GM12891 (cell line): ENCODE data around the gene KRT9.

Experiments used
- PAX5 ChIP-seq: IDR thresholded peaks from 2 replicates; pipeline ENCODE4 v1.6.1; 2011; ENCODE audit warnings: low read length, moderate library complexity, mild to moderate bottlenecking; ENCODE audit not compliant: insufficient read depth, severe bottlenecking
- POLR2A ChIP-seq: IDR thresholded peaks from 2 replicates; pipeline ENCODE4 v1.6.1; 2011; ENCODE audit warnings: low read depth, low read length, control low read depth
- POLR2AphosphoS5 ChIP-seq: IDR thresholded peaks from 2 replicates; pipeline ENCODE4 v1.6.1; 2011; ENCODE audit warnings: low read depth, low read length, control low read depth
- POU2F2 ChIP-seq: IDR thresholded peaks from 2 replicates; pipeline ENCODE4 v1.6.1; 2011; ENCODE audit warnings: low read depth, mild to moderate bottlenecking, control low read depth, low read length, moderate library complexity
- SPI1 ChIP-seq: IDR thresholded peaks from 2 replicates; pipeline ENCODE4 v1.6.1; 2011; ENCODE audit warnings: low read depth, low read length, control low read depth

DNA sequence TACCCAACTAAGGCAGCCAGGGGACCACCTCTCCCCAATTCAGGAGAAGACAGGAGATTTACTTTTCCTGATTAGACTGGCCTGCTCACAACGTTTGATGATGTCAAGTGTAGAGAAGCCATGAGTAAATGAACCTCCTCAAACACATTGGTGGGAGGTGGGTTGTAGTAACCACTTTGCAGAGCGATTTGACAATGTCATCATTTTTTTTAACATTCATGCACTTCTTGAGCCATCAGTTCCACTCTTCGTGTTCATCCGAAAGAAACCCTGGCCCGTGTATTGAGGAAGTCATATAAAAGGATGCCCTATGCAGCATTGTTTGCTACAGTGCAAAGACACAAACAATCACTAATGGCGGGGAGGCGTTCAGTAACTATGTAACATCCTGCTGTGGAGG, 38.2 kb downstream of the KRT9 start:
- TF ChIP-seq POLR2A (no peak), POU2F2 (no peak), POLR2AphosphoS5 (no peak), SPI1 (no peak), PAX5 (no peak)
